ENCODE data around the gene CNTNAP3. TPM values are rescaled to one million over a fixed set of nuclear protein-coding genes. Genes with fewer than 3 reads are reported as not detected.
"Not testable (repeated sequence)": the region's sequence is repeated elsewhere in the genome, so short reads cannot be mapped to it uniquely, and the experiment has no call there.

The CNTNAP3 gene
- total RNA-seq, 2 donors from 2014 or later = not detected

DNA sequence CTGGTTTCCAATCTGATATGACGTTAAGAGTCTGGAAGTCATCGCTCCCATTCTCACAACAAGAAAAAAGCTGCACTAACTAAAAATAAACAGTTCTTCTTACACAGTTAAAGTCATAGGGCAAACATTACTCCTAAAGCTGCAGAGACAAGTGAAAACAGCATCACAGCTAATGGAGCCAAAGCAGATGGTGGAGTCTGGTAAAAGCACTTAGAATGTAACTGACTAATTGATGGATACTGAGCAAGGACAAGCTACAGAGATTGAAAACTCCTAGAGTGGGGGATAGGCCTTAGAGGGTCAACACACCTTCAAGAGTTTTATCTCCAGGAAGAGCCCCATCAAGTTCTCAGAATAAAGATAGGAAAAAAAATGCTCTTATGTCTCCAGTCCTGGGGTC lies 166.6 kb downstream of the CNTNAP3 start:
- not testable (repeated sequence) for H3K36me3 Mint-ChIP-seq (ENCODE audit: low read depth); H3K4me3 Mint-ChIP-seq; DNase-seq; H3K4me1 Mint-ChIP-seq; ATAC-seq; H3K27me3 Mint-ChIP-seq; H3K27ac Mint-ChIP-seq; H3K9me3 ChIP-seq (ENCODE audit: control insufficient read depth, low read length, poor library complexity, severe bottlenecking)

DNA sequence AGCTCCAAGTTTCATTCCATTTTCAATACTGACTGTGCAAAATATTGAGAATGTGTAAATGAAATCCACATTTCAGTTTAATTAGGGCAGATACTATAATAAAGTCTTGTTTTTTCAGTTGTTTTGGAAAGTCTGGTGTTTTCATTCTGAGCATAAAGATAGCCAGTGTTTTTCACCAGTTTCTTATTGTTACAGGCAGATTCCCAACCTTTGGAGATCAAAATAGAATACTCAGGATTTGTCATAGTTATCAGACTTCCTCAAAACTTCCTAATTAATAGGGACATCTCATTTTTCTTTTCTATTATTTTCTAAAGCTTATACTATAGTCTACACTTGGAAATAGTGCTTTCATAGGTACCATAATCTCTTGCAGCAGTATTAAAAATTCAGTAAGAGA lies 176.2 kb downstream of the CNTNAP3 start:
- not testable (repeated sequence) for H3K4me3 Mint-ChIP-seq; H3K9me3 ChIP-seq (ENCODE audit: control insufficient read depth, low read length, poor library complexity, severe bottlenecking); H3K4me1 Mint-ChIP-seq; H3K27me3 Mint-ChIP-seq; ATAC-seq; H3K36me3 Mint-ChIP-seq (ENCODE audit: low read depth); H3K27ac Mint-ChIP-seq; DNase-seq

DNA sequence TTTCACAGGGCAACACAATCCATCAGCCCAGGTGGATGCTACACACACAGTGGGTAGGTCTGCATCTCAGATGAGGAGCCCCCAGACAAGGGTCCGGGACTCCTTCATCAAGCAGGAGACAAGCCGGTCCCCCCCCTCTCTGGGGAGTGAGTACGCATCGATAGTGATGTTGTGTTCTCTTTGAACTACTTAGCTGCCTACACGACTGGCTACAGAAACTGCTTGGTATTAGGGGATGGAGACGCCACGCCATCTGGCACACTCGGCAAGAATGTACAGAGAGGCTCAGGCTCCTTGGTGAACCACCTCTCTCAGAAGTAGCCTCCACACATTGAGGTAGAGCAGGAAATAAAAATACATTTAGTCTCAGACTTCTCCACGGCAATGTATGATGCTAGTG lies 179.8 kb downstream of the CNTNAP3 start:
- no peaks in the 10 kb centered on the region for H3K27me3 Mint-ChIP-seq
- no peaks in the 10 kb centered on the region for H3K9me3 ChIP-seq (ENCODE audit: control insufficient read depth, low read length, poor library complexity, severe bottlenecking)
- no peak overlapping the region for H3K4me3 Mint-ChIP-seq
- H3K27ac Mint-ChIP-seq = no peak overlapping the region
- H3K4me1 Mint-ChIP-seq = no peaks in the 10 kb centered on the region
- DNase-seq (no peak), ATAC-seq (no peak)
- H3K36me3 Mint-ChIP-seq (ENCODE audit: low read depth) = no peaks in the 10 kb centered on the region

DNA sequence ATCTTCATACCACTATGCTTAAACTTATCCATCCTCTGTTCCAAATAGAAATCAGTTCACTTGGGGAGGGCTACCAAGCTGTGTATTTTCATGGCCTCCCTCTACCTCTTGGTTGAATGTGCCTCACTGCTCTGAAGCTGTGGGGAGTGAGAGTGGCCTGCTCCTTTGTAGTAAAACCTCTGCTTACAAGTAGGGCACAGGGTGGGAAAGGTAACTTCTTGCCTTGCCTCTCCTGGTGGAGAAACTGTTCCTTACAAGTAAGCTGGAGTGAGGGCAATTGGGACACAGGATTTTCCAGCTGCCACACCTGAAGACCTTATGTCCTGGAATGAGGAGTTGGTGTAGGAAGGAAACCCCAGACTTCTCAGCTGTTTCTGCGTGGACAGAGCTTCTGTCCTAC lies 190.8 kb downstream of the CNTNAP3 start:
- not testable (repeated sequence) for H3K4me3 Mint-ChIP-seq; DNase-seq; H3K27me3 Mint-ChIP-seq; H3K9me3 ChIP-seq (ENCODE audit: control insufficient read depth, low read length, poor library complexity, severe bottlenecking); H3K4me1 Mint-ChIP-seq; ATAC-seq; H3K27ac Mint-ChIP-seq; H3K36me3 Mint-ChIP-seq (ENCODE audit: low read depth)

DNA sequence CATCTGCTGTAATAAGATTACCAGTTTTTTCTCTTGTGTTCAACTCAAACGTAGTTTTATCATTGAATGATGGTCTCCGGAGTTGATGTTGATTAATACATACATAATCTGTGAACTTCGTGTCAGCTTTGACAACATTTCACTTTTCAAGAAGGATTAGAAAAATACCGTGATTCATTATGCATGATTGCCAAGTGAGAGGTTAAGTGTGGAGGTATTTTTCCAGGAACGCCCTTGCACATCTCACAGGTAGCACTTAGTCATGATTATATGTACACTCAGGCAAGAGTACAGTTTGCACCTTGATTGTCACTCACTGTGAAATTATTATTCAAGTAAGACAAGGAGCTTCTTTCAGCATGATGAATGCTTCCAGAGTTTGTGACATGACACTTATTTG lies 202.7 kb downstream of the CNTNAP3 start:
- H3K27ac Mint-ChIP-seq; H3K4me1 Mint-ChIP-seq; H3K9me3 ChIP-seq (ENCODE audit: control insufficient read depth, low read length, poor library complexity, severe bottlenecking); H3K36me3 Mint-ChIP-seq (ENCODE audit: low read depth); ATAC-seq; DNase-seq; H3K27me3 Mint-ChIP-seq; H3K4me3 Mint-ChIP-seq: not testable (repeated sequence)

DNA sequence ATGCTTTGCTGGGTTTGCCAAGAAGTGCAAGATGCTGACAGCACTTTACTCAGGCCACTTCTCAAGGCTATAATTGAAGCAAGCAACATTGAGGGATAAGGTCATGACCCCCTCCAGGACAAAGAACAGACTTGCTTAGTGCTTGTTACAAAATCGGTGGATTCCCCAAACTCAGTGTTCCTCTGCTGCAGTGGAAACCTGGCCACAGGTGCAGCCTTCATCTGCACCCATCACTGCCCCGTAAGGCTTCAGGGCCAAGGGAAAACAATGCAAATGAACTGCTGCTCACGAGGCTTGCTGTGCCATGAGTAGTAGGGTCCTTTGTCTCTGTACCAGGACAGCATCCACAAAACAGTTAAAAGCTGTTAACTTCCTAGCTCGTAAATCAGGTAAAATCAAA lies 205.4 kb downstream of the CNTNAP3 start:
- H3K4me3 Mint-ChIP-seq = not testable (repeated sequence)

DNA sequence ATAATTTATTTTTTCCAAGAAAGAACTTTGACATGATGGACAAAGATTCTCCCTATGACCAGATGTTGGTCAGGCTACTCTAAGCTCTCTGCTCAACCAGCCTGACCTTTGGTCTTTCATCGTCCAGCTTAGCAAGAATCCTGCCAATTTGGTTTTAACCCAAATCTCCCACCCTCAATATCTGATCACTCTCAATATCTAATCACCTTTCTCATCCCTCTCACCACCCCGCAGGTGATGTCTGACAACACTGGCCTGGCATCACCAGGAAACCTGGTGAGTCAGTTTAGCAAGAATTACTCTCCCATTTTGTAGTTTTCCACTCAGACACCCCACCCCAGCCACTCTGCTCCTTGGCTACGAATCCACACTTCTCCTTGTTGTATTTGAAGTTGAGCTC lies 207.9 kb downstream of the CNTNAP3 start:
- not testable (repeated sequence) for H3K27me3 Mint-ChIP-seq; H3K4me1 Mint-ChIP-seq; H3K27ac Mint-ChIP-seq; ATAC-seq; H3K36me3 Mint-ChIP-seq (ENCODE audit: low read depth); H3K9me3 ChIP-seq (ENCODE audit: control insufficient read depth, low read length, poor library complexity, severe bottlenecking); DNase-seq; H3K4me3 Mint-ChIP-seq

More for the DNA sequence above, 205.4 kb downstream of the CNTNAP3 start:
- not testable (repeated sequence) for H3K9me3 ChIP-seq (ENCODE audit: control insufficient read depth, low read length, poor library complexity, severe bottlenecking); ATAC-seq; H3K4me1 Mint-ChIP-seq; H3K36me3 Mint-ChIP-seq (ENCODE audit: low read depth); DNase-seq; H3K27ac Mint-ChIP-seq; H3K27me3 Mint-ChIP-seq

DNA sequence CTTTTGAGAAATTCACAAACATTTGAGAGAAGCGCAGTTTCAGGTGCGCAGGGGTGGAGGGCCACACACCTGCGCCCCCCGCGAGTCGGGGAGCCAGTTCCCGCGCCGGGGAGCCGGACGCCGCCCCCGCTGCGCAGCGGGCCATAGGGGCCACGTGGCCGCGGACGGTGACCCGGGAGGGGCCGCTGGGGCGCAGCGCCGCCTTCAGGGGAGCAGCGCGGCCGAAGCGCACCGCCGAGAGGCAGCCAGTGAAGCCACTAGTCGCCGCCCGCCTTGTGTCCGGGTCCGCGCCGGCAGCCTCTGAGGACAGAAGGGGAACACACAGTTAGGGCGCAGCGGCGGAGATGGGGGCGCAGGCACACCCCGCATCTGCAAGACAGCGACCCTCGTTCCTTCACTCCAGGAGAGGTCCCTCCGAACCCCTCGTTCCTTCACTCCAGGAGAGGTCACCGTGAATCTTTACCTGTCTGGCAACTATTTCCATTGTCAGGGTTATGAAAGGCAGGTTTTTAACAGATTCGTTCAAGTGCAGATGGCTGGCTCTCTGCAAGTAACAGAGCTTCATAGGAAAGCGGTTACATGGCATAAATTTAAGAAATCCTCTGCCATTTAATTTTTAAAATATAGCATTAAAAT lies 209.2 kb downstream of the CNTNAP3 start:
- ATAC-seq, H3K27me3 Mint-ChIP-seq, H3K4me3 Mint-ChIP-seq: not testable (repeated sequence)

DNA sequence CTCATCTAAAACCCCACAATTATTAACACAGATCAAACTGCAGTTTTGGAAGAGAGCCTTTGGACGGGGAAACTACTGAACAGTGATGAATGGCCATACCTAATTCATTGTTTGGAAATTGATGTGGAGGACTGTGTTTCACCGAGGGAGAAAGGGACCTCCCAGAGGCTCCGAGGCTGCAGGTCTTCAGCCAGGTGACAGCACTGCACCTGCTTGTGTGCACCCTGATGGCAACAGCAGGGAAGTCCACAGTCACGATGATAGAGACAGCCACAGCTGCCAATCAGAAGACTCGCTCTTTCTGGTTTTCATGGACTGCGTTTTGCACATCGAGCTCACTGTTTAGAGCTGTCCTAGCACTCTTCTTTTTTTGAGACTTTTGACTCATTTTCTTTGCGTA lies 214.4 kb downstream of the CNTNAP3 start:
- not testable (repeated sequence) for H3K4me3 Mint-ChIP-seq; H3K9me3 ChIP-seq (ENCODE audit: control insufficient read depth, low read length, poor library complexity, severe bottlenecking); H3K4me1 Mint-ChIP-seq; H3K27me3 Mint-ChIP-seq; DNase-seq; H3K36me3 Mint-ChIP-seq (ENCODE audit: low read depth); H3K27ac Mint-ChIP-seq; ATAC-seq

More for the DNA sequence above, 209.2 kb downstream of the CNTNAP3 start:
- not testable (repeated sequence) for H3K36me3 Mint-ChIP-seq (ENCODE audit: low read depth); DNase-seq; H3K27ac Mint-ChIP-seq; H3K9me3 ChIP-seq (ENCODE audit: control insufficient read depth, low read length, poor library complexity, severe bottlenecking); H3K4me1 Mint-ChIP-seq

DNA sequence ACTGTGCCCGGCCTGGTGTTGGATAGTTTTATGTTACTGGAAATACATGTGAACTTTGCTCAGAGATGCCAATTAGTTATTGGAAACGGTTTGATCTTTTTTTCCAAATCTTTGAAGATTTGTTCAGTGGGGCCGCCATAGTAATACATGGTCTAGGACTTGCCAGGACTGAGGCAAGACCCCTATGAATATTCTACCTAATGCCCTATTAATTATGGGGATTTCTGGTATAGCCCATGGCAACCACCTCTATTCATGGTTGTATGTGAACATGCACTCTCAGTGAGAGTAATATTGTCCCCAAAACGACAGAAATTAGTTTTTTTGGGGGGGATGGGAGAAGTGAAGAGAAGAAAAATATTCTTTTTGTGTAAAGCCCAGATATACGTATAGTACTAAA lies 220.3 kb downstream of the CNTNAP3 start:
- ATAC-seq; H3K4me1 Mint-ChIP-seq; H3K27me3 Mint-ChIP-seq; H3K4me3 Mint-ChIP-seq; H3K9me3 ChIP-seq (ENCODE audit: control insufficient read depth, low read length, poor library complexity, severe bottlenecking); DNase-seq; H3K36me3 Mint-ChIP-seq (ENCODE audit: low read depth); H3K27ac Mint-ChIP-seq: not testable (repeated sequence)

DNA sequence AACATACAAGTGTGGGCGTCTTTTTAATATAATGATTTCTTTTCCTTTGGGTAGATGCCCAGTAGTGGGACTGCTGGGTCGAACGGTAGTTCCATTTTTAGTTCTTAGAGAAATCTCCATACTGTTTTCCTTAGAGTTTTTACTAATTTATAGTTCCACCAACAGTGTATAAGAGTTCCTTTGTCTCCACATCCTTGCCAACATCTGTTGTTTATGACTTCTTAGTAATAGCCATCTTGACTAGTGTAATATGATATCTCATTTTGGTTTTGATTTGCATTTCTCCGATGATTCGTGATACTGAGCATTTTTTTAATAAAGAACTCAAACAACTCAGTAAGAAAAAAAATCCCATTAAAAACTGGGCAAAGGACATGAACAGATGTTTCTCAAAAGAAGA lies 225.0 kb downstream of the CNTNAP3 start:
- not testable (repeated sequence) for H3K27ac Mint-ChIP-seq, H3K4me1 Mint-ChIP-seq, ATAC-seq

DNA sequence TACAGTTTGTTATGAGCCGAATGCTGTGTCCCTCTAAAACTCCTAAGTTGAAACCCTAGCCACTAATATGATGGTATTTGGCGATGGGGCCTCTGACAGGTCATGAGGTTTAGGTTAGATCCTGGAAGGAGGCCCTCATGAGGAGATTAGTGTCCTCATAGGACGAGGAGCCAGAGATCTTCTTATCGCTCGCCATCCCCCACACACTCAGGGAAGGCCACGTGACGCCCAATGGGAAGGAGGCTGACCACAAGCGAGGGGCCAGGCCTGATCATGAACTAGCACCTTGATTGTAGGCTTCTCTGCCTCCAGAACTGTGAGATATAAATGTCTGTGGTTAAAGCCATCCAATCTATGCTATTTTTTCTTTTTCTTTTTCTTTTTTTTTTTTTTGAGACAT lies 233.5 kb downstream of the CNTNAP3 start:
- not testable (repeated sequence) for H3K4me3 Mint-ChIP-seq; H3K9me3 ChIP-seq (ENCODE audit: control insufficient read depth, low read length, poor library complexity, severe bottlenecking); DNase-seq; ATAC-seq; H3K4me1 Mint-ChIP-seq; H3K27ac Mint-ChIP-seq; H3K36me3 Mint-ChIP-seq (ENCODE audit: low read depth); H3K27me3 Mint-ChIP-seq

More for the DNA sequence above, 225.0 kb downstream of the CNTNAP3 start:
- not testable (repeated sequence) for H3K27me3 Mint-ChIP-seq; H3K36me3 Mint-ChIP-seq (ENCODE audit: low read depth); DNase-seq; H3K9me3 ChIP-seq (ENCODE audit: control insufficient read depth, low read length, poor library complexity, severe bottlenecking); H3K4me3 Mint-ChIP-seq

DNA sequence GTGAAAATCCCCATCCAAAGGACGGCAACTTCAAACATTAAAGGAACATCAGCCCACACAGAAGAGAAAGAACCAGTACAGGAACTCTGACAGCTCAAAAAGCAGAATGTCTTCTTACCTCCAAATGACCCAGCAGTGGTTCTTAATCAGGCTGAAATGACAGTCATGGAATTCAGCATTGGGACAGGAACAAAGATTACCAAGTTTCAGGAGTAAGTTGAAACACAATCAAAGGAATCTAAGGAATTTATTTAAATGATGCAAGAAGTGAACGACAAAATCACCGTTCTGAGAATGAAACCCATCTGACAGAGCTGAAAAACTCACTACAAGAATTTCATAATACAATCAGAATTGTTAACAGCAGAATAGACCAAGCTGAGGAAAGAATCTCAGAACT lies 241.1 kb downstream of the CNTNAP3 start:
- not testable (repeated sequence) for H3K27me3 Mint-ChIP-seq; H3K36me3 Mint-ChIP-seq (ENCODE audit: low read depth); H3K9me3 ChIP-seq (ENCODE audit: control insufficient read depth, low read length, poor library complexity, severe bottlenecking); H3K4me1 Mint-ChIP-seq; ATAC-seq; H3K4me3 Mint-ChIP-seq; H3K27ac Mint-ChIP-seq; DNase-seq

DNA sequence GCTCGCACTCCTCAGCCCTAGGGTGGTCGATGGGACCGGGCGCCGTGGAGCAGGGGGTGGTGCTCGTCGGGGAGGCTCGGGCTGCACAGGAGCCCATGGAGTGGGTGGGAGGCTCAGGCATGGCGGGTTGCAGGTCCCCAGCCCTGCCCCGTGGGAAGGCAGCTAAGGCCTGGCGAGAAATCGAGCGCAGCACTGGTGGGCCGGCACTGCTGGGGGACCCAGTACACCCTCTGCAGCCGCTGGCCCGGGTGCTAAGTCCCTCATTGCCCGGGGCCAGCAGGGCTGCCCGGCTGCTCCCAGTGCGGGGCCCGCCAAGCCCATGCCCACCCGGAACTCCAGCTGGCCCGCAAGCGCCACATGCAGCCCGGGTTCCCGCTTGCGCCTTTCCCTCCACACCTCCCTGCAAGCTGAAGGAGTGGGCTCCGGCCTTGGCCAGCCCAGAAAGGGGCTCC lies 245.6 kb downstream of the CNTNAP3 start:
- H3K27me3 Mint-ChIP-seq; H3K27ac Mint-ChIP-seq; H3K4me1 Mint-ChIP-seq; DNase-seq; H3K4me3 Mint-ChIP-seq; H3K36me3 Mint-ChIP-seq (ENCODE audit: low read depth); ATAC-seq; H3K9me3 ChIP-seq (ENCODE audit: control insufficient read depth, low read length, poor library complexity, severe bottlenecking): not testable (repeated sequence)
